HepG2 (cell line): ENCODE data around the gene SYP. TPM values are rescaled to one million over a fixed set of nuclear protein-coding genes. Genes with fewer than 3 reads are reported as not detected.

Experiments
- ATAC-seq: fragments of 200-7000 bp; cut with Tn5 transposase; 3 replicates; pipeline ENCODE4 v1.9.1; 2020; ENCODE audit warnings: mild to moderate bottlenecking, moderate library complexity
- BruUV-seq: library from RNA; stranded (reverse); fragments of 400-500 nt; replicated peaks from 2 replicates; lab custom pipeline; 2021; lab: Mats Ljungman, UMichigan
- CTCF ChIA-PET: fragments of 300-600 bp; formaldehyde crosslinking; extraction: SDS; loops from one replicate; lab custom pipeline; 2021; ENCODE audit warnings: low total read pairs, inconsistent platforms, low intra/inter-chr PET ratio; lab: Yijun Ruan, JAX
- POLR2A ChIA-PET: fragments of 350-600 bp; sonication (Branson Sonifier 250); formaldehyde crosslinking; loops from one replicate; lab custom pipeline; 2020; ENCODE audit warnings: antibody characterized with exemption, inconsistent platforms; lab: Yijun Ruan, JAX
- DNase-seq: peaks from one replicate; pipeline ENCODE4 v3.0.0-alpha.2; 2015; ENCODE audit warnings: low spot score
- FAIRE-seq: peaks from 3 replicates; lab custom pipeline; 2011; peaks lifted over from hg19 to GRCh38; lab: Jason Lieb, UNC
- H2AFZ ChIP-seq: one replicate; pipeline ENCODE4 v1.6.1; 2011; ENCODE audit warnings: low read length, inconsistent platforms
- H3K27ac ChIP-seq: fragments of 300-600 bp; 3 replicates; pipeline ENCODE4 v1.8.0; 2011; ENCODE audit warnings: mixed run types, mild to moderate bottlenecking, mixed read lengths, low read length, inconsistent platforms; ENCODE audit not compliant: insufficient read depth; ENCODE audit errors: extremely low read length
- H3K27me3 ChIP-seq, 2 experiments: fragments of 200-600 bp in 1 of 2; 2 replicates in 1 of 2; 3 replicates in 1 of 2; pipeline versions ENCODE4 v1.6.0 to v1.8.0; 2011; ENCODE audit warnings: low read length in 2 of 2, mild to moderate bottlenecking in 2 of 2, moderate library complexity in 2 of 2, inconsistent platforms in 1 of 2; ENCODE audit not compliant: insufficient read depth in 2 of 2, control insufficient read depth in 1 of 2
- H3K36me3 ChIP-seq, 2 experiments: fragments of 200-600 bp in 1 of 2; replicated peaks in 1 of 2; 2 replicates in 1 of 2; 3 replicates in 1 of 2; pipeline versions ENCODE4 v1.5.1 to v1.8.0; 2011; ENCODE audit warnings: low read length in 2 of 2, inconsistent platforms in 1 of 2; ENCODE audit not compliant: insufficient read depth in 2 of 2, control insufficient read depth in 1 of 2
- H3K4me1 ChIP-seq: 2 replicates; pipeline ENCODE4 v1.5.1; 2012; ENCODE audit warnings: low read length, inconsistent platforms; ENCODE audit not compliant: insufficient read depth
- H3K4me2 ChIP-seq: 2 replicates; pipeline ENCODE4 v1.6.0; 2011; ENCODE audit warnings: low read depth, low read length, inconsistent platforms
- H3K4me3 ChIP-seq, 3 experiments: fragments of 200-600 bp in 1 of 3; sonication (generic), shearing (Covaris generic) in 1 of 3; replicated peaks in 1 of 3; 2 replicates each; pipeline ENCODE4 v1.5.1; 2011 to 2016; ENCODE audit warnings: low read length in 3 of 3, inconsistent platforms in 2 of 3, low read depth in 2 of 3, mild to moderate bottlenecking in 2 of 3, control low read depth in 1 of 3, mixed read lengths in 1 of 3; ENCODE audit not compliant: insufficient read depth in 1 of 3
- H3K79me2 ChIP-seq: one replicate; pipeline ENCODE4 v1.6.1; 2011; ENCODE audit warnings: low read length, inconsistent platforms; ENCODE audit not compliant: insufficient read depth
- H3K9ac ChIP-seq: 2 replicates; pipeline ENCODE4 v1.6.0; 2011; ENCODE audit warnings: mild to moderate bottlenecking, low read depth, low read length, inconsistent platforms; ENCODE audit not compliant: insufficient read depth
- H3K9me3 ChIP-seq: 2 replicates; pipeline ENCODE4 v1.5.1; 2012; ENCODE audit warnings: mild to moderate bottlenecking, low read length
- H4K20me1 ChIP-seq: 2 replicates; pipeline ENCODE4 v1.6.0; 2011; ENCODE audit warnings: inconsistent platforms, mild to moderate bottlenecking, low read length, moderate library complexity; ENCODE audit not compliant: insufficient read depth
- POLR2G ChIP-seq: fragments of 200-400 bp; formaldehyde crosslinking; IDR thresholded peaks from 2 replicates; pipeline ENCODE4 v1.6.1; 2018; ENCODE audit warnings: mild to moderate bottlenecking, low read depth, low read length, moderate library complexity
- PPARG ChIP-seq: conservative IDR thresholded peaks from 2 replicates; pipeline ENCODE4 v1.6.1; 2016; ENCODE audit warnings: missing biosample characterization, missing genetic modification reagents
- SIN3B ChIP-seq: fragments of 150-350 bp; IDR thresholded peaks from 2 replicates; pipeline ENCODE4 v1.6.1; 2014; ENCODE audit warnings: low read length
- SMC3 ChIP-seq: IDR thresholded peaks from 2 replicates; pipeline ENCODE4 v1.6.1; 2011; ENCODE audit warnings: low read length, improper control_type of control experiment
- TSC22D2 ChIP-seq: sonication (generic); formaldehyde crosslinking; IDR thresholded peaks from 2 replicates; pipeline ENCODE4 v1.5.1; 2020; ENCODE audit warnings: missing genetic modification reagents, mild to moderate bottlenecking, borderline replicate concordance
- WGBS: methylation state at CpG from one replicate; pipeline ENCODE4 v1.1.6; 2017; ENCODE audit warnings: low lambda C conversion rate; 5-methylcytosine and 5-hydroxymethylcytosine counted together
- in situ Hi-C: cut with HindIII; loops from 2 replicates; pipeline ENCODE4 v1.10.0; 2017; ENCODE audit warnings: low pct_unique_long_range_greater_than_20kb; ENCODE audit not compliant: extremely low pct_ligation_motif_present
- intact Hi-C: fragments of 100-400 bp; cut with micrococcal nuclease; formaldehyde crosslinking; loops from one replicate; pipeline ENCODE4 v1.10.0; 2022; ENCODE audit not compliant: unreplicated experiment
- polyA plus RNA-seq, 8 experiments: library from polyadenylated mRNA; depleted of rRNA in 3 of 8; stranded (reverse) in 7 of 8; unstranded in 1 of 8; fragments of >200 nt; fragmentation: Illumina TruSeq in 4 of 8; extraction: Trizol in 4 of 8; gene quantifications; 2 replicates each; pipeline versions ENCODE4 v1.2.1 to v1.2.3, GENCODE V29; 2011 to 2016; ENCODE audit warnings: low read depth in 4 of 8, missing spikeins in 1 of 8, mixed read lengths in 1 of 8; ENCODE audit not compliant: insufficient read depth in 1 of 8
- total RNA-seq, 5 experiments: library from RNA; depleted of rRNA; stranded (reverse); fragments of >200 nt; fragmentation: Illumina TruSeq; extraction: Trizol; gene quantifications; 2 replicates each; pipeline ENCODE4 v1.2.3, GENCODE V29; 2016; ENCODE audit warnings: low read depth in 1 of 5

SYP gene
- total and polyA plus RNA-seq, 2 of the 13 experiments (the other 11 are each of a cell fraction or from before 2014, with no cell fraction given) = 2.0 to 2.5 TPM

- TF ChIP-seq SMC3 = no peak
Measured at GRCh38 chrX:49161632-49162031, 38.4 kb downstream of the SYP start (continued).

- CTCF ChIA-PET = no interaction called here
- FAIRE-seq = no peak
- Histone ChIP-seq H3K9me3 (no peaks in the 10 kb centered on the region), H3K9ac (no peak overlapping the region)
- 88% methylated on average over 2 of the region's 2 CpGs for WGBS
- intact Hi-C loops (loop anchor here (5.0 kb wide), 1 partner anchor 39 kb away; the partner anchor contains the start of gene GPKOW), in situ Hi-C loops (loop anchor here (5.0 kb wide), 1 partner anchor 39 kb away; the partner anchor contains the start of gene GPKOW)
- TF ChIP-seq POLR2G (no peak), PPARG (CRISPR knock-in tag) (no peak)
- TF ChIP-seq, all 625 proteins: peak for 0
- Histone ChIP-seq H3K4me2 (no peak overlapping the region), H3K27me3 (no peaks in the 10 kb centered on the region), H3K27ac (no peak overlapping the region), H2AFZ (no peak overlapping the region), H4K20me1 (no peaks in the 10 kb centered on the region), H3K4me3 (no peak overlapping the region), H3K79me2 (no peaks in the 10 kb centered on the region), H3K4me1 (peaks cover 18% of the 10 kb centered on the region; the same call in 1 of the 2 replicates), H3K36me3 (no peaks in the 10 kb centered on the region)
- DNase-seq (no peak), ATAC-seq (no peak)
- no TSS peak for BruUV-seq
- POLR2A ChIA-PET = no interaction called here
Measured at GRCh38 chrX:49160908-49161307, 39.1 kb downstream of the SYP start.

- BruUV-seq = no TSS peak
- H3K4me3 ChIP-seq = no peak overlapping the region
- no peak for FAIRE-seq
- DNase-seq = no peak
- no peaks in the 10 kb centered on the region for H3K9me3 ChIP-seq
- no peak for TF ChIP-seq SIN3B
- TF ChIP-seq TSC22D2 (CRISPR knock-in tag) = no peak
- H3K36me3 ChIP-seq = no peaks in the 10 kb centered on the region
- ChIA-PET CTCF (no interaction called here), POLR2A (no interaction called here)
- in situ Hi-C loops (no loop called here), intact Hi-C loops (no loop called here)
- no peaks in the 10 kb centered on the region for H4K20me1 ChIP-seq
- no peak overlapping the region for H2AFZ ChIP-seq
- H3K9ac ChIP-seq = no peak overlapping the region
- H3K27ac ChIP-seq = no peak overlapping the region
- 0 out of 2 replicates have a peak, but pooled peaks cover 6% of the 10 kb centered on the region for H3K4me1 ChIP-seq
- H3K27me3 ChIP-seq = no peaks in the 10 kb centered on the region
- H3K4me2 ChIP-seq = no peak overlapping the region
- ATAC-seq = no peak
- WGBS = 82% methylated on average over 16 of the region's 25 CpGs
- no peaks in the 10 kb centered on the region for H3K79me2 ChIP-seq
Measured at GRCh38 chrX:49157194-49157593, 42.8 kb downstream of the SYP start.
